Lung (tissue), 12 donors: ENCODE results near the gene VDAC1. TPM values are rescaled to one million over a fixed set of nuclear protein-coding genes. Genes with fewer than 3 reads are reported as not detected.

Experiments
- ATAC-seq: fragments of 200-7000 bp; cut with Tn5 transposase; one replicate; pipeline ENCODE4 v1.9.1; 2020; ENCODE audit warnings: moderate number of reproducible peaks; ENCODE audit not compliant: insufficient read depth, low FRiP score
- DNase-seq, 3 donors: peaks; one replicate each; pipeline ENCODE4 v3.0.0-alpha.2; 2013 to 2017
- H3K27ac ChIP-seq, 2 donors: one replicate each; pipeline ENCODE4 v1.5.1; 2013; ENCODE audit warnings: mild to moderate bottlenecking in 2 of 2, moderate library complexity in 2 of 2, control low read depth in 1 of 2, inconsistent platforms in 1 of 2, low read depth in 1 of 2, low read length in 1 of 2
- H3K27me3 ChIP-seq, 3 donors: one replicate each; pipeline ENCODE4 v1.5.1; 2013; ENCODE audit warnings: low read length in 2 of 3; ENCODE audit not compliant: control insufficient read depth in 3 of 3, insufficient read depth in 3 of 3
- H3K36me3 ChIP-seq, 4 donors: one replicate each; pipeline ENCODE4 v1.5.1; 2013; ENCODE audit warnings: low read length in 4 of 4, mild to moderate bottlenecking in 1 of 4, moderate library complexity in 1 of 4; ENCODE audit not compliant: control insufficient read depth in 4 of 4, insufficient read depth in 4 of 4
- H3K4me1 ChIP-seq, 5 donors: one replicate each; pipeline ENCODE4 v1.5.1; 2013; ENCODE audit warnings: low read length in 5 of 5, mild to moderate bottlenecking in 2 of 5, moderate library complexity in 1 of 5; ENCODE audit not compliant: control insufficient read depth in 5 of 5, insufficient read depth in 5 of 5
- H3K4me3 ChIP-seq: one replicate; pipeline ENCODE4 v1.5.1; 2013; ENCODE audit warnings: mild to moderate bottlenecking, control low read depth, moderate library complexity
- H3K9ac ChIP-seq, 2 donors: one replicate each; pipeline ENCODE4 v1.5.1; 2013; ENCODE audit warnings: low read length in 2 of 2, control low read depth in 1 of 2; ENCODE audit not compliant: insufficient read depth in 1 of 2
- H3K9me3 ChIP-seq, 4 donors: one replicate each; pipeline ENCODE4 v1.5.1; 2013; ENCODE audit warnings: low read length in 3 of 4, mild to moderate bottlenecking in 1 of 4, moderate library complexity in 1 of 4; ENCODE audit not compliant: control insufficient read depth in 4 of 4, insufficient read depth in 3 of 4
- CTCF ChIP-seq: IDR thresholded peaks from 2 replicates; pipeline ENCODE4 v1.5.1; 2012; ENCODE audit warnings: mild to moderate bottlenecking; ENCODE audit errors: control extremely low read depth, extremely low read depth
- WGBS, 2 donors: extraction: QIAGEN DNeasy Blood & Tissue Kit; methylation state at CpG; one replicate each; pipeline ENCODE4 v1.1.7; 2013; 5-methylcytosine and 5-hydroxymethylcytosine counted together
- polyA plus RNA-seq, 2 donors: library from polyadenylated mRNA; stranded (reverse); fragments of 200-250 nt; gene quantifications; one replicate each; pipeline ENCODE4 v1.2.1, GENCODE V29; 2013
- total RNA-seq, 2 donors: library from RNA; depleted of rRNA in 1 of 2; stranded (reverse); fragments of >200 nt in 1 of 2; gene quantifications; one replicate each; pipeline ENCODE4 v1.2.1, GENCODE V29; 2014 to 2021
- donor health status: control.
- donor health status: control.
- donor health status: Bipolar disorder and iron deficiency.
- donor health status: healthy.
- donor health status: DM: yes; HTN: yes; CAD: no.

The VDAC1 gene
- total and polyA plus RNA-seq, 4 donors: 107 to 136 (median 120) TPM

- TF ChIP-seq CTCF: no peak
- ATAC-seq (no peak), DNase-seq (no peak)
- Histone ChIP-seq H3K4me1 (no peaks in the 10 kb centered on the region), H3K9me3 (peaks cover 0 to 2% (median 0%) of the 10 kb centered on the region in 4 donors), H3K27me3 (no peaks in the 10 kb centered on the region), H3K36me3 (no peaks in the 10 kb centered on the region), H3K27ac (no peak overlapping the region), H3K4me3 (no peak overlapping the region), H3K9ac (no peak overlapping the region)
- WGBS, 2 donors: 86 to 88% methylated on average over 2 of the region's 2 CpGs
These were observed 24.4 kb upstream of the VDAC1 start for GRCh38 chr5:134029156-134029555.

- H3K4me3 ChIP-seq: no peak overlapping the region
- no peak for TF ChIP-seq CTCF
- H3K27ac ChIP-seq: no peak overlapping the region
- no peaks in the 10 kb centered on the region for H3K36me3 ChIP-seq
- H3K9ac ChIP-seq: no peak overlapping the region
- no peak for ATAC-seq
- H3K27me3 ChIP-seq: no peaks in the 10 kb centered on the region
- H3K4me1 ChIP-seq: no peaks in the 10 kb centered on the region
- peaks cover 0 to 2% (median 0%) of the 10 kb centered on the region in 4 donors for H3K9me3 ChIP-seq
- WGBS, 2 donors: 95 to 100% methylated on average over 3 of the region's 3 CpGs
- no peak for DNase-seq
These were observed 23.7 kb upstream of the VDAC1 start for GRCh38 chr5:134028496-134028895.

GRCh38 chr5:134027288-134027615 is 22.5 kb upstream of the VDAC1 start:
- ATAC-seq: no peak
- no peaks in the 10 kb centered on the region for H3K4me1 ChIP-seq

More at GRCh38 chr5:134027288-134027615, 22.5 kb upstream of the VDAC1 start:
- H3K9ac ChIP-seq: no peak overlapping the region
- peaks cover 0 to 2% (median 0%) of the 10 kb centered on the region in 4 donors for H3K9me3 ChIP-seq
- no peak for TF ChIP-seq CTCF
- 96 to 100% methylated on average over 5 of the region's 5 CpGs for whole genome bisulfite sequencing, 2 donors
- no peaks in the 10 kb centered on the region for H3K36me3 ChIP-seq
- H3K27me3 ChIP-seq: no peaks in the 10 kb centered on the region
- no peak for DNase-seq
- no peak overlapping the region for H3K4me3 ChIP-seq
- H3K27ac ChIP-seq: no peak overlapping the region
